IMR-90 (cell line): ENCODE measurements around the gene AGO3. TPM values are rescaled to one million over a fixed set of nuclear protein-coding genes. Genes with fewer than 3 reads are reported as not detected.

Experiments
- ATAC-seq: fragments of 200-7000 bp; cut with Tn5 transposase; 2 replicates; pipeline ENCODE4 v1.9.1; 2020; ENCODE audit warnings: low read depth, mild to moderate bottlenecking, moderate library complexity
- BruUV-seq: library from RNA; stranded (reverse); fragments of 400-500 nt; replicated peaks from 2 replicates; lab custom pipeline; 2021; lab: Mats Ljungman, UMichigan
- CTCF ChIA-PET: fragments of 300-600 bp; formaldehyde crosslinking; extraction: SDS; loops from one replicate; lab custom pipeline; 2021; ENCODE audit warnings: antibody characterized with exemption; lab: Yijun Ruan, JAX
- POLR2A ChIA-PET: fragments of 300-600 bp; sonication (Branson Sonifier 250); formaldehyde crosslinking; loops from one replicate; lab custom pipeline; 2022; ENCODE audit warnings: antibody characterized with exemption; ENCODE audit not compliant: unreplicated experiment; lab: Charles Lee
- DNase-seq: peaks from one replicate; pipeline ENCODE4 v3.0.0; 2013
- H2AFZ ChIP-seq: replicated peaks from 2 replicates; pipeline ENCODE3; 2013; ENCODE audit warnings: low read length, mild to moderate bottlenecking; ENCODE audit not compliant: poor library complexity
- H2AK5ac ChIP-seq: 2 replicates; pipeline ENCODE4 v1.6.1; 2013; ENCODE audit warnings: low read depth, low read length, inconsistent platforms
- H2AK9ac ChIP-seq: replicated peaks from 2 replicates; pipeline ENCODE3; 2013; ENCODE audit warnings: mild to moderate bottlenecking, low read depth, low read length, moderate library complexity; ENCODE audit not compliant: poor library complexity
- H2BK120ac ChIP-seq: 2 replicates; pipeline ENCODE4 v1.6.1; 2013; ENCODE audit warnings: low read depth, low read length, inconsistent platforms
- H2BK15ac ChIP-seq: 3 replicates; pipeline ENCODE4 v1.6.1; 2013; ENCODE audit warnings: low read depth, low read length, inconsistent platforms
- H2BK20ac ChIP-seq: 2 replicates; pipeline ENCODE4 v1.6.1; 2013; ENCODE audit warnings: low read depth, mild to moderate bottlenecking, inconsistent platforms, low read length, moderate library complexity
- H2BK5ac ChIP-seq: 2 replicates; pipeline ENCODE4 v1.6.1; 2013; ENCODE audit warnings: mild to moderate bottlenecking, low read depth, low read length, inconsistent platforms; ENCODE audit not compliant: poor library complexity, severe bottlenecking
- H3K14ac ChIP-seq: replicated peaks from 2 replicates; pipeline ENCODE4 v1.6.1; 2013; ENCODE audit warnings: low read depth, low read length, inconsistent platforms
- H3K18ac ChIP-seq: 2 replicates; pipeline ENCODE4 v1.6.1; 2013; ENCODE audit warnings: low read depth, low read length, control low read depth
- H3K23ac ChIP-seq: 2 replicates; pipeline ENCODE4 v1.6.1; 2013; ENCODE audit warnings: low read depth, low read length, inconsistent platforms
- H3K27ac ChIP-seq: 2 replicates; pipeline ENCODE4 v1.5.1; 2013; ENCODE audit warnings: mild to moderate bottlenecking, control low read depth, low read length; ENCODE audit not compliant: insufficient read depth
- H3K27me3 ChIP-seq: 2 replicates; pipeline ENCODE4 v1.6.1; 2013; ENCODE audit warnings: low read length; ENCODE audit not compliant: control insufficient read depth, insufficient read depth
- H3K36me3 ChIP-seq: 2 replicates; pipeline ENCODE4 v1.6.1; 2013; ENCODE audit warnings: low read length, mixed read lengths; ENCODE audit not compliant: control insufficient read depth, insufficient read depth
- H3K4ac ChIP-seq: 2 replicates; pipeline ENCODE4 v1.6.1; 2013; ENCODE audit warnings: low read depth, low read length, inconsistent platforms
- H3K4me1 ChIP-seq: 2 replicates; pipeline ENCODE4 v1.6.1; 2013; ENCODE audit warnings: low read length, mixed read lengths; ENCODE audit not compliant: control insufficient read depth, insufficient read depth
- H3K4me2 ChIP-seq: 2 replicates; pipeline ENCODE4 v1.6.1; 2013; ENCODE audit warnings: low read depth, mild to moderate bottlenecking, control low read depth, low read length, moderate library complexity
- H3K4me3 ChIP-seq: 2 replicates; pipeline ENCODE4 v1.5.1; 2013; ENCODE audit warnings: low read depth, mild to moderate bottlenecking, control low read depth, low read length, moderate library complexity; ENCODE audit not compliant: insufficient read depth
- H3K56ac ChIP-seq: 2 replicates; pipeline ENCODE4 v1.6.1; 2013; ENCODE audit warnings: low read length, inconsistent platforms; ENCODE audit not compliant: insufficient read depth; ENCODE audit errors: extremely low read depth
- H3K79me1 ChIP-seq, 2 experiments: 2 replicates each; pipeline ENCODE4 v1.6.1; 2013; ENCODE audit warnings: low read length in 2 of 2, inconsistent platforms in 1 of 2, low read depth in 1 of 2
- H3K9ac ChIP-seq: 2 replicates; pipeline ENCODE4 v1.6.1; 2013; ENCODE audit warnings: low read depth, low read length, control low read depth
- H3K9me1 ChIP-seq: 2 replicates; pipeline ENCODE4 v1.6.1; 2013; ENCODE audit warnings: low read length, inconsistent platforms; ENCODE audit not compliant: insufficient read depth
- H3K9me3 ChIP-seq: 2 replicates; pipeline ENCODE4 v1.6.1; 2013; ENCODE audit warnings: low read length; ENCODE audit not compliant: control insufficient read depth, insufficient read depth
- H4K20me1 ChIP-seq: 2 replicates; pipeline ENCODE4 v1.6.1; 2013; ENCODE audit warnings: low read length, inconsistent platforms; ENCODE audit not compliant: insufficient read depth
- H4K5ac ChIP-seq: 2 replicates; pipeline ENCODE4 v1.6.1; 2013; ENCODE audit warnings: mild to moderate bottlenecking, low read depth, low read length, control low read depth
- H4K8ac ChIP-seq, 2 experiments: 2 replicates each; pipeline ENCODE4 v1.6.1; 2013; ENCODE audit warnings: low read depth in 2 of 2, low read length in 2 of 2, control low read depth in 1 of 2, inconsistent platforms in 1 of 2
- H4K91ac ChIP-seq: 2 replicates; pipeline ENCODE4 v1.6.1; 2013; ENCODE audit warnings: low read depth, low read length, inconsistent platforms; ENCODE audit not compliant: insufficient read depth
- BHLHE40 ChIP-seq: fragments of 150-350 bp; IDR thresholded peaks from 2 replicates; pipeline ENCODE4 v1.6.1; 2016; ENCODE audit warnings: mild to moderate bottlenecking, low read depth, low read length
- CEBPB ChIP-seq: IDR thresholded peaks from 2 replicates; pipeline ENCODE4 v1.6.1; 2012; ENCODE audit warnings: low read depth, low read length, improper control_type of control experiment
- CHD1 ChIP-seq: IDR thresholded peaks from 2 replicates; pipeline ENCODE4 v1.6.1; 2012; ENCODE audit warnings: low read depth, low read length, improper control_type of control experiment
- FOS ChIP-seq: fragments of 150-350 bp; IDR thresholded peaks from 2 replicates; pipeline ENCODE4 v1.6.1; 2016; ENCODE audit warnings: low read depth, low read length
- MAFK ChIP-seq: IDR thresholded peaks from 2 replicates; pipeline ENCODE4 v1.6.1; 2012; ENCODE audit warnings: low read depth, low read length, improper control_type of control experiment
- MAZ ChIP-seq: IDR thresholded peaks from 2 replicates; pipeline ENCODE4 v1.6.1; 2012; ENCODE audit warnings: low read depth, mild to moderate bottlenecking, low read length, improper control_type of control experiment, moderate library complexity, borderline replicate concordance
- MXI1 ChIP-seq: IDR thresholded peaks from 2 replicates; pipeline ENCODE4 v1.6.1; 2012; ENCODE audit warnings: low read depth, mild to moderate bottlenecking, low read length, moderate library complexity, borderline replicate concordance
- NFE2L2 ChIP-seq: fragments of 150-350 bp; IDR thresholded peaks from 2 replicates; pipeline ENCODE4 v1.6.1; 2016; ENCODE audit warnings: low read depth, mild to moderate bottlenecking, low read length
- POLR2A ChIP-seq: IDR thresholded peaks from 2 replicates; pipeline ENCODE4 v1.6.1; 2012; ENCODE audit warnings: mild to moderate bottlenecking, low read depth, low read length
- RAD21 ChIP-seq: IDR thresholded peaks from 2 replicates; pipeline ENCODE4 v1.6.1; 2012; ENCODE audit warnings: low read length, improper control_type of control experiment
- RCOR1 ChIP-seq: IDR thresholded peaks from 2 replicates; pipeline ENCODE4 v1.6.1; 2012; ENCODE audit warnings: mild to moderate bottlenecking, low read length, improper control_type of control experiment; ENCODE audit not compliant: insufficient replicate concordance
- RFX5 ChIP-seq: IDR thresholded peaks from 2 replicates; pipeline ENCODE4 v1.8.0; 2012; ENCODE audit warnings: low read depth, mild to moderate bottlenecking, low read length, moderate library complexity
- SMC3 ChIP-seq: fragments of 150-350 bp; IDR thresholded peaks from 2 replicates; pipeline ENCODE4 v1.6.1; 2016; ENCODE audit warnings: low read depth, mild to moderate bottlenecking, antibody characterized with exemption, low read length, moderate library complexity
- WGBS, 2 experiments: methylation state at CpG; one replicate each; pipeline versions ENCODE4 v1.1.5 to v1.1.7; 2013; ENCODE audit warnings: missing lambda C conversion rate in 2 of 2; ENCODE audit not compliant: insufficient read length in 1 of 2; ENCODE audit errors: extremely low coverage in 2 of 2; 5-methylcytosine and 5-hydroxymethylcytosine counted together
- dilution Hi-C: fragments of 300-500 bp; cut with HindIII; formaldehyde crosslinking; loops from one replicate; pipeline ENCODE4 v1.14.3; 2018; ENCODE audit warnings: low sequenced_read_pairs; ENCODE audit not compliant: unreplicated experiment
- in situ Hi-C: fragments of 300-500 bp; cut with MboI; formaldehyde crosslinking; loops from 3 replicates; pipeline ENCODE4 v1.14.3; 2019; ENCODE audit warnings: low sequenced_read_pairs, inconsistent platforms, mixed read lengths
- intact Hi-C: fragments of 100-400 bp; cut with micrococcal nuclease; formaldehyde crosslinking; loops from 2 replicates; pipeline ENCODE4 v1.10.0; 2022
- polyA plus RNA-seq, 3 experiments: library from polyadenylated mRNA; depleted of rRNA; stranded (reverse); fragments of >200 nt; gene quantifications; 2 replicates each; pipeline ENCODE4 v1.2.3, GENCODE V29; 2012; ENCODE audit warnings: low replicate concordance in 1 of 3
- total RNA-seq: library from RNA; depleted of rRNA; stranded (reverse); fragments of >200 nt; gene quantifications from 2 replicates; pipeline ENCODE4 v1.2.3, GENCODE V29; 2012
- TF ChIP-seq, protein P1 (sequence below): fragments of 150-350 bp; IDR thresholded peaks from 2 replicates; pipeline ENCODE4 v1.6.1; 2017; ENCODE audit warnings: mild to moderate bottlenecking, antibody characterized with exemption, low read length, low read depth
- TF ChIP-seq, protein P2 (sequence below): conservative IDR thresholded peaks from 2 replicates; pipeline ENCODE4 v1.5.1; 2012; ENCODE audit warnings: mild to moderate bottlenecking, low read depth, low read length, improper control_type of control experiment
- TF ChIP-seq, protein P3 (sequence below): fragments of 150-350 bp; IDR thresholded peaks from 2 replicates; pipeline ENCODE4 v1.6.1; 2016; ENCODE audit warnings: low read depth, mild to moderate bottlenecking, low read length, moderate library complexity, borderline replicate concordance

Gene AGO3
- total and polyA plus RNA-seq, 2 of the 4 experiments (the other 2 are of a cell fraction) = 8.9 to 25.6 TPM

DNA sequence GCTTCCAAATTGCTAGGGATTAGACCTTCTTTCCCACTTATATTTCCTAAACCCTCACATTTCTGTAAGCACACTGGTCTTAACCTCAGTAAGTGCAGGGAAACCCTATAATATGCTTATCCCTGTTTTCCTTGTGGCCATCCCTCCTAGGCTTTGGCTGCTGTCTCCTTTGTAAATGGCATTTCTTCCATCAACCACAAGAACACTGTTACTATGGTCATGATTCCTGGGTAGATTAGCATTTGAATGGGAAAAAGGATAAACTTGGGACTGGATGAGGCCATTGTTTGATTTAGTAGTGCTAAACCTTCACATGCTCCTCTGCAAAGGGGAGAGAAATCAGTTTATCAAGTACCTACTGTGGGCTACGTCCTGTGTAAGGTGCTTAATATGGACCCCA is 16.2 kb upstream of the AGO3 start:
- Histone ChIP-seq H3K27ac (no peak overlapping the region), H4K20me1 (no peaks in the 10 kb centered on the region), H3K9me1 (peaks cover 6% of the 10 kb centered on the region), H2BK120ac (no peak overlapping the region), H2BK15ac (no peak overlapping the region), H3K14ac (no peak overlapping the region), H4K91ac (no peak overlapping the region), H3K18ac (no peak overlapping the region), H2AK5ac (no peak overlapping the region), H3K4me3 (no peak overlapping the region), H3K36me3 (peaks cover 45% of the 10 kb centered on the region), H3K9ac (no peak overlapping the region), H3K79me1 (no peaks in the 10 kb centered on the region), H3K4ac (no peak overlapping the region), H2AFZ (no peak overlapping the region), H3K27me3 (no peaks in the 10 kb centered on the region), H2BK5ac (no peak overlapping the region), H2AK9ac (no peak overlapping the region), H4K8ac (no peak overlapping the region), H4K5ac (no peak overlapping the region), H3K9me3 (no peaks in the 10 kb centered on the region), H3K4me1 (no peaks in the 10 kb centered on the region), H2BK20ac (no peak overlapping the region), H3K4me2 (no peak overlapping the region), H3K56ac (no peak overlapping the region), H3K23ac (no peak overlapping the region)
- no TSS peak for BruUV-seq
- dilution Hi-C loops = no loop called here
- intact Hi-C loops = no loop called here
- WGBS, 2 experiments = no CpG with 5 or more reads among the region's 1 CpG
- DNase-seq (no peak), ATAC-seq (no peak)
- in situ Hi-C loops = no loop called here
- CTCF ChIA-PET = no interaction called here
- POLR2A ChIA-PET = no interaction called here
- TF ChIP-seq CHD1 (no peak), CEBPB (no peak), MXI1 (no peak), SMC3 (no peak), MAFK (no peak), RAD21 (no peak), MAZ (no peak), FOS (no peak), RFX5 (no peak), BHLHE40 (no peak), POLR2A (no peak), NFE2L2 (no peak), RCOR1 (no peak)
- TF ChIP-seq, protein P1, sequence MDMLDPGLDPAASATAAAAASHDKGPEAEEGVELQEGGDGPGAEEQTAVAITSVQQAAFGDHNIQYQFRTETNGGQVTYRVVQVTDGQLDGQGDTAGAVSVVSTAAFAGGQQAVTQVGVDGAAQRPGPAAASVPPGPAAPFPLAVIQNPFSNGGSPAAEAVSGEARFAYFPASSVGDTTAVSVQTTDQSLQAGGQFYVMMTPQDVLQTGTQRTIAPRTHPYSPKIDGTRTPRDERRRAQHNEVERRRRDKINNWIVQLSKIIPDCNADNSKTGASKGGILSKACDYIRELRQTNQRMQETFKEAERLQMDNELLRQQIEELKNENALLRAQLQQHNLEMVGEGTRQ = no peak
- TF ChIP-seq, protein P2, sequence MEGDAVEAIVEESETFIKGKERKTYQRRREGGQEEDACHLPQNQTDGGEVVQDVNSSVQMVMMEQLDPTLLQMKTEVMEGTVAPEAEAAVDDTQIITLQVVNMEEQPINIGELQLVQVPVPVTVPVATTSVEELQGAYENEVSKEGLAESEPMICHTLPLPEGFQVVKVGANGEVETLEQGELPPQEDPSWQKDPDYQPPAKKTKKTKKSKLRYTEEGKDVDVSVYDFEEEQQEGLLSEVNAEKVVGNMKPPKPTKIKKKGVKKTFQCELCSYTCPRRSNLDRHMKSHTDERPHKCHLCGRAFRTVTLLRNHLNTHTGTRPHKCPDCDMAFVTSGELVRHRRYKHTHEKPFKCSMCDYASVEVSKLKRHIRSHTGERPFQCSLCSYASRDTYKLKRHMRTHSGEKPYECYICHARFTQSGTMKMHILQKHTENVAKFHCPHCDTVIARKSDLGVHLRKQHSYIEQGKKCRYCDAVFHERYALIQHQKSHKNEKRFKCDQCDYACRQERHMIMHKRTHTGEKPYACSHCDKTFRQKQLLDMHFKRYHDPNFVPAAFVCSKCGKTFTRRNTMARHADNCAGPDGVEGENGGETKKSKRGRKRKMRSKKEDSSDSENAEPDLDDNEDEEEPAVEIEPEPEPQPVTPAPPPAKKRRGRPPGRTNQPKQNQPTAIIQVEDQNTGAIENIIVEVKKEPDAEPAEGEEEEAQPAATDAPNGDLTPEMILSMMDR = no peak
- TF ChIP-seq, protein P3, sequence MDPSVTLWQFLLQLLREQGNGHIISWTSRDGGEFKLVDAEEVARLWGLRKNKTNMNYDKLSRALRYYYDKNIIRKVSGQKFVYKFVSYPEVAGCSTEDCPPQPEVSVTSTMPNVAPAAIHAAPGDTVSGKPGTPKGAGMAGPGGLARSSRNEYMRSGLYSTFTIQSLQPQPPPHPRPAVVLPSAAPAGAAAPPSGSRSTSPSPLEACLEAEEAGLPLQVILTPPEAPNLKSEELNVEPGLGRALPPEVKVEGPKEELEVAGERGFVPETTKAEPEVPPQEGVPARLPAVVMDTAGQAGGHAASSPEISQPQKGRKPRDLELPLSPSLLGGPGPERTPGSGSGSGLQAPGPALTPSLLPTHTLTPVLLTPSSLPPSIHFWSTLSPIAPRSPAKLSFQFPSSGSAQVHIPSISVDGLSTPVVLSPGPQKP = no peak
